Keratinocyte (primary cell): ENCODE data around the gene MORF4L1. TPM values are rescaled to one million over a fixed set of nuclear protein-coding genes. Genes with fewer than 3 reads are reported as not detected.

Source experiments
- DNase-seq: peaks from one replicate; pipeline ENCODE4 v3.0.0-alpha.2; 2011; ENCODE audit warnings: low read depth, missing footprints, low spot score
- FAIRE-seq: peaks from 2 replicates; lab custom pipeline; 2011; peaks lifted over from hg19 to GRCh38; lab: Jason Lieb, UNC
- H2AFZ ChIP-seq: 2 replicates; pipeline ENCODE4 v1.6.0; 2012; ENCODE audit warnings: low read length, control low read depth, inconsistent platforms; ENCODE audit not compliant: control insufficient read depth
- H3K27ac ChIP-seq: 2 replicates; pipeline ENCODE4 v1.5.1; 2011; ENCODE audit warnings: low read length; ENCODE audit not compliant: control insufficient read depth, insufficient read depth
- H3K27me3 ChIP-seq: 3 replicates; pipeline ENCODE4 v1.6.0; 2011; ENCODE audit warnings: low read length; ENCODE audit not compliant: control insufficient read depth, insufficient read depth; ENCODE audit errors: extremely low read depth
- H3K36me3 ChIP-seq, 2 experiments: 2 replicates in 1 of 2; 3 replicates in 1 of 2; pipeline ENCODE4 v1.5.1; 2011; ENCODE audit warnings: low read length in 2 of 2, mild to moderate bottlenecking in 1 of 2; ENCODE audit not compliant: control insufficient read depth in 2 of 2, insufficient read depth in 2 of 2; ENCODE audit errors: extremely low read depth in 1 of 2
- H3K4me1 ChIP-seq: 3 replicates; pipeline ENCODE4 v1.5.1; 2011; ENCODE audit warnings: low read length; ENCODE audit not compliant: control insufficient read depth, insufficient read depth; ENCODE audit errors: extremely low read depth
- H3K4me2 ChIP-seq: 3 replicates; pipeline ENCODE4 v1.6.0; 2011; ENCODE audit warnings: low read depth, low read length; ENCODE audit not compliant: control insufficient read depth, insufficient read depth; ENCODE audit errors: extremely low read depth
- H3K4me3 ChIP-seq, 3 experiments: fragments of 200-600 bp in 1 of 3; sonication (generic) in 1 of 3; 2 replicates in 2 of 3; 3 replicates in 1 of 3; pipeline ENCODE4 v1.5.1; 2011 to 2016; ENCODE audit warnings: low read length in 3 of 3, mild to moderate bottlenecking in 3 of 3, control low read depth in 2 of 3, inconsistent platforms in 1 of 3, low read depth in 1 of 3, mixed read lengths in 1 of 3, mixed run types in 1 of 3, moderate library complexity in 1 of 3; ENCODE audit not compliant: control insufficient read depth in 2 of 3, insufficient read depth in 2 of 3; ENCODE audit errors: extremely low read depth in 1 of 3
- H3K79me2 ChIP-seq: 2 replicates; pipeline ENCODE4 v1.6.0; 2012; ENCODE audit warnings: low read length; ENCODE audit not compliant: control insufficient read depth, insufficient read depth
- H3K9ac ChIP-seq: 3 replicates; pipeline ENCODE4 v1.6.0; 2011; ENCODE audit warnings: low read length; ENCODE audit not compliant: control insufficient read depth, insufficient read depth; ENCODE audit errors: extremely low read depth
- H3K9me1 ChIP-seq: 3 replicates; pipeline ENCODE4 v1.6.0; 2011; ENCODE audit warnings: low read length; ENCODE audit not compliant: control insufficient read depth, insufficient read depth; ENCODE audit errors: extremely low read depth
- H3K9me3 ChIP-seq: 2 replicates; pipeline ENCODE4 v1.5.1; 2012; ENCODE audit warnings: low read depth, low read length; ENCODE audit not compliant: control insufficient read depth
- H4K20me1 ChIP-seq: 3 replicates; pipeline ENCODE4 v1.6.0; 2011; ENCODE audit warnings: low read length; ENCODE audit not compliant: control insufficient read depth, insufficient read depth; ENCODE audit errors: extremely low read depth
- CTCF ChIP-seq, 3 experiments: IDR thresholded peaks in 1 of 3; conservative IDR thresholded peaks in 1 of 3; optimal IDR thresholded peaks in 1 of 3; 2 replicates in 2 of 3; 3 replicates in 1 of 3; pipeline versions ENCODE3 to v1.5.1; 2011; ENCODE audit warnings: low read length in 3 of 3, mild to moderate bottlenecking in 3 of 3, moderate library complexity in 2 of 3, control low read depth in 1 of 3, inconsistent platforms in 1 of 3; ENCODE audit not compliant: insufficient read depth in 2 of 3; ENCODE audit errors: extremely low read depth in 1 of 3
- EZH2 ChIP-seq: IDR thresholded peaks from one replicate; pipeline ENCODE4 v1.6.1; 2012; ENCODE audit warnings: inconsistent platforms, mild to moderate bottlenecking, low read length, moderate library complexity
- dilution Hi-C: fragments of 300-500 bp; cut with MboI; formaldehyde crosslinking; loops from one replicate; pipeline ENCODE4 v1.7.0; 2020; ENCODE audit warnings: low sequenced_read_pairs; ENCODE audit not compliant: extremely low pct_ligation_motif_present
- polyA plus RNA-seq, 5 experiments: library from polyadenylated mRNA; depleted of rRNA in 3 of 5; stranded (reverse) in 3 of 5; stranded (forward) in 1 of 5; unstranded in 1 of 5; fragments of >200 nt; gene quantifications; 1 replicate in 1 of 5; 2 replicates in 3 of 5; 3 replicates in 1 of 5; pipeline versions ENCODE4 v1.2.1 to v1.2.3, GENCODE V29; 2011 to 2012; ENCODE audit warnings: missing spikeins in 2 of 5, low read depth in 1 of 5, low replicate concordance in 1 of 5

MORF4L1 gene
- polyA plus RNA-seq, 1 donor (not counting 4 experiments of a cell fraction or from before 2014, with no cell fraction given), result 281 TPM

- no peaks in the 10 kb centered on the region for H4K20me1 ChIP-seq
- dilution Hi-C loops, result no loop called here
- no peak overlapping the region for H3K4me2 ChIP-seq
- TF ChIP-seq CTCF (optimal IDR thresholded peaks at IDR 0.05 in 1 of 3, IDR thresholded peaks at IDR 0.05 in 1 of 3, conservative IDR thresholded peaks at IDR 0.05 in 1 of 3; ENCODE audit: extremely low read depth in 1 of 3, insufficient read depth in 2 of 3, low read length in 3 of 3) (no peak), EZH2 (no peak)
- no peaks in the 10 kb centered on the region for H3K9me1 ChIP-seq
- DNase-seq (no peak), FAIRE-seq (no peak)
- H3K27ac ChIP-seq, result no peak overlapping the region
- no peaks in the 10 kb centered on the region for H3K27me3 ChIP-seq
- no peak overlapping the region for H2AFZ ChIP-seq
- H3K79me2 ChIP-seq, result no peaks in the 10 kb centered on the region
- H3K4me1 ChIP-seq, result no peaks in the 10 kb centered on the region
- peaks cover 8 to 27% of the 10 kb centered on the region in 2 experiments for H3K36me3 ChIP-seq
- no peaks in the 10 kb centered on the region for H3K9me3 ChIP-seq
- H3K4me3 ChIP-seq, result no peak overlapping the region
- H3K9ac ChIP-seq, result no peak overlapping the region
These were observed 51.0 kb downstream of the MORF4L1 start for GRCh38 chr15:78923480-78924360.

GRCh38 chr15:78925076-78925624, 52.5 kb downstream of the MORF4L1 start:
- TF ChIP-seq CTCF (optimal IDR thresholded peaks at IDR 0.05 in 1 of 3, IDR thresholded peaks at IDR 0.05 in 1 of 3, conservative IDR thresholded peaks at IDR 0.05 in 1 of 3; ENCODE audit: extremely low read depth in 1 of 3, insufficient read depth in 2 of 3, low read length in 3 of 3) (no peak), EZH2 (no peak)
- Histone ChIP-seq H3K9ac (no peak overlapping the region), H3K27me3 (no peaks in the 10 kb centered on the region), H3K36me3 (peaks cover 8 to 26% of the 10 kb centered on the region in 2 experiments), H3K27ac (no peak overlapping the region), H3K9me3 (no peaks in the 10 kb centered on the region), H2AFZ (no peak overlapping the region), H3K9me1 (no peaks in the 10 kb centered on the region), H4K20me1 (no peaks in the 10 kb centered on the region), H3K4me3 (no peak overlapping the region), H3K4me2 (no peak overlapping the region), H3K4me1 (peaks cover 6% of the 10 kb centered on the region), H3K79me2 (no peaks in the 10 kb centered on the region)
- DNase-seq (no peak), FAIRE-seq (no peak)
- dilution Hi-C loops, result no loop called here
